SU-DHL-6 (cell line): ENCODE data around the gene SRSF1.

Source experiments
- H2AFZ ChIP-seq: fragments of 200-600 bp; sonication (generic); 2 replicates; pipeline ENCODE4 v1.6.1; 2014; ENCODE audit warnings: low read depth, mild to moderate bottlenecking, moderate library complexity, mixed read lengths, antibody characterized with exemption, low read length; ENCODE audit not compliant: severe bottlenecking
- H3F3A ChIP-seq: fragments of 200-600 bp; shearing (Covaris generic); 2 replicates; pipeline ENCODE4 v1.6.0; 2016; ENCODE audit warnings: antibody characterized with exemption, mild to moderate bottlenecking; ENCODE audit not compliant: insufficient read depth
- H3K27ac ChIP-seq: fragments of 200-600 bp; sonication (generic); 2 replicates; pipeline ENCODE4 v1.5.1; 2016; ENCODE audit warnings: low read depth, mild to moderate bottlenecking, low read length, moderate library complexity, mixed read lengths
- H3K27me3 ChIP-seq: fragments of 200-600 bp; sonication (generic), shearing (Covaris generic); 2 replicates; pipeline ENCODE4 v1.6.0; 2014; ENCODE audit warnings: mild to moderate bottlenecking, low read length
- H3K36me3 ChIP-seq: fragments of 200-600 bp; sonication (generic); 2 replicates; pipeline ENCODE4 v1.6.1; 2014; ENCODE audit warnings: mild to moderate bottlenecking, low read length, mixed read lengths
- H3K4me2 ChIP-seq: fragments of 300-600, 200-600 bp; shearing (Covaris generic), sonication (generic); 2 replicates; pipeline ENCODE4 v1.6.0; 2014; ENCODE audit warnings: low read length, low read depth, mild to moderate bottlenecking; ENCODE audit not compliant: poor library complexity, severe bottlenecking
- H3K4me3 ChIP-seq: fragments of 200-600 bp; sonication (generic); 2 replicates; pipeline ENCODE4 v1.5.1; 2014; ENCODE audit warnings: antibody characterized with exemption, low read length, mild to moderate bottlenecking, mixed read lengths; ENCODE audit not compliant: insufficient read depth, poor library complexity, severe bottlenecking
- H3K79me2 ChIP-seq: fragments of 200-600 bp; sonication (generic); 2 replicates; pipeline ENCODE4 v1.6.1; 2014; ENCODE audit warnings: mild to moderate bottlenecking, low read length, moderate library complexity; ENCODE audit not compliant: insufficient read depth
- H3K9ac ChIP-seq: fragments of 200-600 bp; sonication (generic); 2 replicates; pipeline ENCODE4 v1.7.0; 2014; ENCODE audit warnings: mild to moderate bottlenecking, low read length
- H3K9me2 ChIP-seq: fragments of 200-600 bp; sonication (generic); replicated peaks from 2 replicates; pipeline ENCODE4 v1.6.1; 2014; ENCODE audit warnings: low read length; ENCODE audit not compliant: insufficient read depth
- H3K9me3 ChIP-seq: fragments of 200-600 bp; sonication (generic); 2 replicates; pipeline ENCODE4 v1.6.1; 2014; ENCODE audit warnings: low read length, mixed read lengths; ENCODE audit not compliant: insufficient read depth
- H4K20me1 ChIP-seq: fragments of 200-600 bp; sonication (generic); 2 replicates; pipeline ENCODE4 v1.6.1; 2014; ENCODE audit warnings: low read depth, mild to moderate bottlenecking, antibody characterized with exemption, low read length, moderate library complexity, mixed read lengths
- CTCF ChIP-seq: fragments of 200-600 bp; sonication (generic); IDR thresholded peaks from one replicate; pipeline ENCODE4 v1.5.1; 2017; ENCODE audit warnings: antibody characterized with exemption, mild to moderate bottlenecking, low read length, moderate library complexity; ENCODE audit not compliant: insufficient read depth, poor library complexity, severe bottlenecking
- EZH2phosphoT487 ChIP-seq: fragments of 200-600 bp; sonication (generic), shearing (Covaris generic); conservative IDR thresholded peaks from 2 replicates; pipeline ENCODE4 v1.6.1; 2018; ENCODE audit warnings: mild to moderate bottlenecking, antibody characterized with exemption, low read length, moderate library complexity, mixed read lengths

Gene SRSF1

GRCh38 chr17:58019521-58019920 is 12.5 kb upstream of the SRSF1 start:
- TF ChIP-seq CTCF (no peak), EZH2phosphoT487 (no peak)
- no peak overlapping the region for H3K9ac ChIP-seq
- H3K9me3 ChIP-seq, result no peaks in the 10 kb centered on the region
- no peaks in the 10 kb centered on the region for H3F3A ChIP-seq
- no peak overlapping the region for H2AFZ ChIP-seq
- H3K36me3 ChIP-seq, result no peaks in the 10 kb centered on the region
- no peaks in the 10 kb centered on the region for H4K20me1 ChIP-seq
- H3K9me2 ChIP-seq, result no peaks in the 10 kb centered on the region
- no peak overlapping the region for H3K4me2 ChIP-seq
- H3K4me3 ChIP-seq, result no peak overlapping the region
- H3K27ac ChIP-seq, result no peak overlapping the region
- H3K79me2 ChIP-seq, result no peaks in the 10 kb centered on the region
- H3K27me3 ChIP-seq, result no peaks in the 10 kb centered on the region

- Histone ChIP-seq H3K9me2 (no peaks in the 10 kb centered on the region), H3K4me2 (no peak overlapping the region), H3F3A (no peaks in the 10 kb centered on the region), H3K4me3 (no peak overlapping the region), H3K27me3 (no peaks in the 10 kb centered on the region), H3K36me3 (no peaks in the 10 kb centered on the region), H2AFZ (no peak overlapping the region), H3K27ac (no peak overlapping the region), H3K79me2 (no peaks in the 10 kb centered on the region), H3K9me3 (no peaks in the 10 kb centered on the region), H3K9ac (no peak overlapping the region), H4K20me1 (no peaks in the 10 kb centered on the region)
- TF ChIP-seq CTCF, result no peak
- no peak for TF ChIP-seq EZH2phosphoT487
Measured at GRCh38 chr17:58019039-58019438, 12.0 kb upstream of the SRSF1 start.

- H3K9ac ChIP-seq, result no peak overlapping the region
- H3K79me2 ChIP-seq, result peaks cover 18% of the 10 kb centered on the region
- no peak overlapping the region for H3K4me2 ChIP-seq
- peaks cover 8% of the 10 kb centered on the region for H4K20me1 ChIP-seq
- no peaks in the 10 kb centered on the region for H3K9me2 ChIP-seq
- no peak overlapping the region for H3K4me3 ChIP-seq
- H3F3A ChIP-seq, result peaks cover 6% of the 10 kb centered on the region
- no peaks in the 10 kb centered on the region for H3K27me3 ChIP-seq
- peaks cover 9% of the 10 kb centered on the region for H3K36me3 ChIP-seq
- no peaks in the 10 kb centered on the region for H3K9me3 ChIP-seq
- TF ChIP-seq EZH2phosphoT487 (no peak), CTCF (no peak)
- H2AFZ ChIP-seq, result no peak overlapping the region
- H3K27ac ChIP-seq, result no peak overlapping the region
Measured at GRCh38 chr17:58010067-58010799, 3.2 kb upstream of the SRSF1 start.
